ENCODE results near the gene SMYD4. TPM values are rescaled to one million over a fixed set of nuclear protein-coding genes. Genes with fewer than 3 reads are reported as not detected.

The SMYD4 gene
- total and polyA plus RNA-seq, 9 of the 15 experiments (the other 6 are each of a cell fraction or from before 2014, with no cell fraction given) = 1.3 to 10.2 (median 6.7) TPM

- no peak for TF ChIP-seq ZBTB26 (CRISPR knock-in tag; IDR thresholded peaks at IDR 0.05)
Measured at GRCh38 chr17:1732241-1732832, 97.4 kb downstream of the SMYD4 start (continued).

GRCh38 chr17:1731194-1731506 is 98.6 kb downstream of the SMYD4 start:
- intact Hi-C loops (cut with micrococcal nuclease) (no loop called here), in situ Hi-C loops (cut with MboI) (loop anchor here (5.0 kb wide), 1 partner anchor 36 kb away; no protein-coding TSS in a partner anchor)
- Histone ChIP-seq H3K36me3 (ENCODE audit: control insufficient read depth, insufficient read depth, low read length) (peaks cover 17% of the 10 kb centered on the region; the same call in 1 of the 3 replicates), H3K4me3 (no peak overlapping the region), H3K4me1 (replicated peaks in 1 of 2; ENCODE audit: control insufficient read depth in 2 of 2, insufficient read depth in 2 of 2, low read length in 2 of 2) (peaks cover 23 to 77% of the 10 kb centered on the region in 2 experiments), H3K27me3 (ENCODE audit: control insufficient read depth in 2 of 2, insufficient read depth in 2 of 2, low read length in 2 of 2) (no peaks in the 10 kb centered on the region), H2AFZ (ENCODE audit: low read depth, low read length) (peak overlapping the region; percentile 89), H3K9ac (ENCODE audit: insufficient read depth in 1 of 2, low read depth in 2 of 2, low read length in 2 of 2) (peak overlapping the region; percentile 89 to 91), H3K27ac (ENCODE audit: extremely low read depth, low read depth, low read length) (peak overlapping the region; percentile 97), H3K79me2 (ENCODE audit: control insufficient read depth, insufficient read depth, low read length) (peaks cover 4% of the 10 kb centered on the region; the same call in 1 of the 3 replicates), H3K4me2 (ENCODE audit: insufficient read depth, low read length) (peak overlapping the region; percentile 72), H3K9me1 (ENCODE audit: control insufficient read depth, insufficient read depth, low read length) (no peaks in the 10 kb centered on the region), H3K9me3 (replicated peaks; ENCODE audit: control insufficient read depth, insufficient read depth, low read depth, low read length) (no peaks in the 10 kb centered on the region), H4K20me1 (replicated peaks; ENCODE audit: control insufficient read depth, insufficient read depth, low read length) (no peaks in the 10 kb centered on the region)
- ChIA-PET POLR2A (interaction anchor here (0.6 to 1.2 kb wide), 4 partner anchors 10 to 64 kb away, joined by 3 to 8 read pairs (median 4); no protein-coding TSS in a partner anchor), CTCF (ENCODE audit: low intra/inter-chr PET ratio) (no interaction called here)
- ATAC-seq (no peak), FAIRE-seq (no peak), DNase-seq (ENCODE audit: extremely low read depth in 1 of 4, low spot score in 3 of 4) (no peak)
- BruUV-seq (replicated peaks) = no TSS peak
- 28% methylated on average over 10 of the region's 10 CpGs for WGBS (ENCODE audit: insufficient coverage, low coverage, missing lambda C conversion rate)
- TF ChIP-seq RAD21 (CRISPR knock-in tag; conservative IDR thresholded peaks at IDR 0.05 in 1 of 2, IDR thresholded peaks at IDR 0.05 in 1 of 2) = no peak
- TF ChIP-seq PHF8 (IDR thresholded peaks at IDR 0.05; ENCODE audit: borderline replicate concordance, low read length) = peak; percentile 31; the same call in 1 of the 2 replicates
- TF ChIP-seq ZNF445 (CRISPR knock-in tag; IDR thresholded peaks at IDR 0.05; ENCODE audit: low read depth) = no peak
- no peak for TF ChIP-seq E4F1 (CRISPR knock-in tag; IDR thresholded peaks at IDR 0.05; ENCODE audit: borderline replicate concordance)
- TF ChIP-seq MAZ (CRISPR knock-in tag; conservative IDR thresholded peaks at IDR 0.05 in 1 of 2, IDR thresholded peaks at IDR 0.05 in 1 of 2) = peak in 1 of 2 experiments; percentile 11; a peak in 1 of 4 replicates
- TF ChIP-seq KAT7 (CRISPR knock-in tag; IDR thresholded peaks at IDR 0.05; ENCODE audit: borderline replicate concordance) = no peak
- TF ChIP-seq CREBBP (IDR thresholded peaks at IDR 0.05; ENCODE audit: low read depth, low read length) = no peak
- no peak for TF ChIP-seq ZBTB49 (CRISPR knock-in tag; IDR thresholded peaks at IDR 0.05; ENCODE audit: borderline replicate concordance)
- peak in 1 of 3 experiments; percentile 54 for TF ChIP-seq YY1 (IDR thresholded peaks at IDR 0.05; ENCODE audit: borderline replicate concordance in 1 of 3, control insufficient read depth in 1 of 3, extremely low read depth in 1 of 3, insufficient read depth in 3 of 3, insufficient read length in 1 of 3, insufficient replicate concordance in 2 of 3, low read depth in 1 of 3, low read length in 2 of 3)
- TF ChIP-seq NR1H2 (CRISPR knock-in tag; IDR thresholded peaks at IDR 0.05) = no peak

Measured in K562 (cell line).